OCI-LY1 (cell line): ENCODE results near the gene FIZ1.

Experiments
- H2AFZ ChIP-seq: fragments of 200-600 bp; sonication (generic), shearing (Covaris generic); 2 replicates; pipeline ENCODE4 v1.6.0; 2014; ENCODE audit warnings: antibody characterized with exemption, mild to moderate bottlenecking, low read length
- H3F3A ChIP-seq: fragments of 200-600 bp; sonication (generic), shearing (Covaris generic); 2 replicates; pipeline ENCODE4 v1.6.0; 2014; ENCODE audit warnings: mild to moderate bottlenecking, antibody characterized with exemption, low read length, moderate library complexity; ENCODE audit not compliant: insufficient read depth
- H3K27ac ChIP-seq: fragments of 200-600 bp; sonication (generic); 2 replicates; pipeline ENCODE4 v1.5.1; 2014; ENCODE audit warnings: low read length, mixed run types, mild to moderate bottlenecking, low read depth; ENCODE audit not compliant: poor library complexity, severe bottlenecking
- H3K27me3 ChIP-seq: fragments of 200-600 bp; sonication (generic); 2 replicates; pipeline ENCODE4 v1.6.0; 2014; ENCODE audit warnings: antibody characterized with exemption, mild to moderate bottlenecking, low read length, moderate library complexity; ENCODE audit not compliant: insufficient read depth
- H3K36me3 ChIP-seq: fragments of 200-600 bp; sonication (generic); 2 replicates; pipeline ENCODE4 v1.6.1; 2014; ENCODE audit warnings: mild to moderate bottlenecking, antibody characterized with exemption, low read length, moderate library complexity, mixed read lengths; ENCODE audit not compliant: insufficient read depth
- H3K4me1 ChIP-seq: fragments of 200-600 bp; sonication (generic); 2 replicates; pipeline ENCODE4 v1.5.1; 2014; ENCODE audit warnings: mild to moderate bottlenecking, low read length, moderate library complexity; ENCODE audit not compliant: insufficient read depth, severe bottlenecking
- H3K4me2 ChIP-seq: fragments of 200-600 bp; sonication (generic), shearing (Covaris generic); 2 replicates; pipeline ENCODE4 v1.6.1; 2014; ENCODE audit warnings: low read length
- H3K4me3 ChIP-seq: fragments of 200-600 bp; sonication (generic); 2 replicates; pipeline ENCODE4 v1.5.1; 2014; ENCODE audit warnings: low read length, low read depth, mild to moderate bottlenecking, mixed read lengths; ENCODE audit not compliant: poor library complexity, severe bottlenecking
- H3K79me2 ChIP-seq: fragments of 200-600 bp; shearing (Covaris generic); 2 replicates; pipeline ENCODE4 v1.6.1; 2016; ENCODE audit warnings: mixed run types, low read length, mixed read lengths; ENCODE audit not compliant: insufficient read depth
- H3K9ac ChIP-seq: fragments of 200-600 bp; sonication (generic), shearing (Covaris generic); 2 replicates; pipeline ENCODE4 v1.6.1; 2014; ENCODE audit warnings: mild to moderate bottlenecking, low read length, mixed read lengths
- H3K9me2 ChIP-seq: fragments of 200-600 bp; sonication (generic), shearing (Covaris generic); 2 replicates; pipeline ENCODE4 v1.6.1; 2014; ENCODE audit warnings: low read depth, mild to moderate bottlenecking, low read length, mixed read lengths
- H3K9me3 ChIP-seq: fragments of 200-600 bp; shearing (Covaris generic); 2 replicates; pipeline ENCODE4 v1.6.1; 2014; ENCODE audit warnings: low read length, mixed read lengths
- H4K20me1 ChIP-seq: fragments of 200-600 bp; sonication (generic), shearing (Covaris generic); 2 replicates; pipeline ENCODE4 v1.6.0; 2016; ENCODE audit warnings: mild to moderate bottlenecking, low read length; ENCODE audit not compliant: insufficient read depth
- CTCF ChIP-seq: fragments of 200-600 bp; sonication (generic), shearing (Covaris generic); IDR thresholded peaks from 2 replicates; pipeline ENCODE4 v1.5.1; 2017; ENCODE audit warnings: mild to moderate bottlenecking, antibody characterized with exemption, low read length, moderate library complexity, mixed read lengths
- EZH2 ChIP-seq: fragments of 200-600 bp; sonication (generic), shearing (Covaris generic); IDR thresholded peaks from 2 replicates; pipeline ENCODE4 v1.8.0; 2017; ENCODE audit warnings: borderline replicate concordance, mixed run types, mild to moderate bottlenecking, antibody characterized with exemption, low read length, moderate library complexity, mixed read lengths

FIZ1 gene

DNA sequence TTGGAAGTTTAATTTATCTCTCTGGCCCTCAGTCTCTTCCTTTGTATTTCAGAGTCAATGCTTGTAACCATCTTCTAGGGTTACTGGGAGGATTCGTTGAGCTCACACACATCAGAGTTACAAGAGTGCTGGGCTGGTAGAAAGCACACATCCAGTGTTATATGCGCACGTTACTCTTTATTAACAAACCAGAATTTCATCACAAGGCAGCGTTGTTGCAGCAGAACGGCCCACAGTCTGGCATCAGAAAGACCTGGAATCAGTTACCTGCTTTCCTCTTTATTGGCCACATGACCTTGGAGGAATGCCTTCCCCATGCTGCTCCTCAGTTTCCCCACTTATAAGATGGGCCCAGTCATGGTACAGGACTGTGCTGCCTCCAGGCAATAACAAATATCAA is 10.0 kb upstream of the FIZ1 start:
- TF ChIP-seq EZH2 (no peak), CTCF (no peak)
- H3F3A ChIP-seq, result no peaks in the 10 kb centered on the region; the same call in 1 of the 2 replicates
- H3K4me2 ChIP-seq, result no peak overlapping the region
- no peak overlapping the region for H2AFZ ChIP-seq
- H3K79me2 ChIP-seq, result no peaks in the 10 kb centered on the region
- H3K9me2 ChIP-seq, result no peaks in the 10 kb centered on the region
- H4K20me1 ChIP-seq, result no peaks in the 10 kb centered on the region
- no peak overlapping the region for H3K9ac ChIP-seq
- no peaks in the 10 kb centered on the region for H3K9me3 ChIP-seq
- no peak overlapping the region for H3K27ac ChIP-seq
- peaks cover 19% of the 10 kb centered on the region for H3K36me3 ChIP-seq
- H3K27me3 ChIP-seq, result no peaks in the 10 kb centered on the region
- no peak overlapping the region for H3K4me3 ChIP-seq
- peaks cover 12% of the 10 kb centered on the region for H3K4me1 ChIP-seq

DNA sequence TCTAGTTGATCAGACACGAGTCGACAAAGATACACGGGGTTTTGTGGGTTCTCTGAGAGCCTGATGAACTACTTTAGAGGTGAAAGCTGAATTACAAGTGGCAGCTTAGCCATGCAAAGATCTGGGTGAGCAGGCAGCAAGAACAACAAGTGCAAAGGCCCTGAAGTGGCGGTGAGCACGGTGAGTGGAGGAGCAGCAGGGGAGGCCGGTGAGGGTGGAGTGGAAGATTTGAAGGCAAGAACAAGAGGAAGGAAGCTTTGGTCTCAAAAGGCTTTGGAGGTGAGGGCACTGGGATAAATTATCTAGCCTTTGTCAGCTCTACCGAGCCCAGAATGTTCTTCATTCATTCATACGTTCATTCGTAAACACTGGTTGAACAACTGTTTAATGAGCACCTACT is 7.5 kb upstream of the FIZ1 start:
- Histone ChIP-seq H3K27ac (peak overlapping the region; percentile 48), H3K79me2 (no peaks in the 10 kb centered on the region), H3K27me3 (no peaks in the 10 kb centered on the region), H3K4me2 (peak overlapping the region; percentile 89), H3K36me3 (peaks cover 19% of the 10 kb centered on the region), H3K9me2 (no peaks in the 10 kb centered on the region), H3K9ac (peak overlapping the region; percentile 96; the same call in 1 of the 2 replicates), H3K4me3 (peak overlapping the region; percentile 85), H3K4me1 (peaks cover 13% of the 10 kb centered on the region), H3F3A (no peaks in the 10 kb centered on the region; the same call in 1 of the 2 replicates), H3K9me3 (no peaks in the 10 kb centered on the region), H4K20me1 (no peaks in the 10 kb centered on the region), H2AFZ (no peak overlapping the region)
- TF ChIP-seq EZH2 (no peak), CTCF (no peak)

GRCh38 chr19:55606471-55606787 is 7.1 kb upstream of the FIZ1 start:
- Histone ChIP-seq H3K4me3 (peak overlapping the region; percentile 85), H3K79me2 (no peaks in the 10 kb centered on the region), H4K20me1 (no peaks in the 10 kb centered on the region), H3K9me3 (no peaks in the 10 kb centered on the region), H3F3A (no peaks in the 10 kb centered on the region; the same call in 1 of the 2 replicates), H3K4me2 (peak overlapping the region; percentile 89), H3K27me3 (no peaks in the 10 kb centered on the region), H3K36me3 (peaks cover 19% of the 10 kb centered on the region), H2AFZ (no peak overlapping the region), H3K27ac (peak overlapping the region; percentile 48), H3K9me2 (no peaks in the 10 kb centered on the region), H3K4me1 (peaks cover 14% of the 10 kb centered on the region), H3K9ac (peak overlapping the region; percentile 96)
- no peak for TF ChIP-seq CTCF
- TF ChIP-seq EZH2, result no peak
